Measurements from ENCODE around the gene TMA7.

TMA7 gene

DNA sequence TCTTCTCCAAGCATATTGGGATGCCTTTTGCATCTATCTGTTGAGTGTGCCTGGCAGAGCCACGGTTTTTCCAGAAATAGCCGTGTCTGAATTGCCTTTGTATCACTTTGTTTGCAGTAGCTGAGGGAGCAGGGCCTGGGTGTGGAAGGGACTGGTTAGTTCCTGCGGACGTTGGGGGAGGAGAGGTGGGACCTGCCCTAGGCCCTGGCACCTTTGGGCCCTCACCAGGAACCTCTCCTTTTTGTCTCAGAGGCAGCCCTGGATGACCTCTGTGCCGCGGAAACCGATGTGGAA is 25.1 kb downstream of the TMA7 start:
- peak overlapping the region; percentile 64 for H3K4me3 ChIP-seq (ENCODE audit: low read depth, low read length)
- no peaks in the 10 kb centered on the region for H3K36me3 ChIP-seq (ENCODE audit: control insufficient read depth, insufficient read depth, low read length)
- peaks cover 13% of the 10 kb centered on the region for H3K4me1 ChIP-seq
- H3K9ac ChIP-seq = no peak overlapping the region
- H2AFZ ChIP-seq = peak overlapping the region; percentile 84
- H3K79me2 ChIP-seq = peaks cover 11% of the 10 kb centered on the region
- H3K4me2 ChIP-seq (ENCODE audit: low read length) = peak overlapping the region; percentile 37
- no peaks in the 10 kb centered on the region for H3K9me3 ChIP-seq (ENCODE audit: control insufficient read depth, low read length)
- TF ChIP-seq, protein P1, sequence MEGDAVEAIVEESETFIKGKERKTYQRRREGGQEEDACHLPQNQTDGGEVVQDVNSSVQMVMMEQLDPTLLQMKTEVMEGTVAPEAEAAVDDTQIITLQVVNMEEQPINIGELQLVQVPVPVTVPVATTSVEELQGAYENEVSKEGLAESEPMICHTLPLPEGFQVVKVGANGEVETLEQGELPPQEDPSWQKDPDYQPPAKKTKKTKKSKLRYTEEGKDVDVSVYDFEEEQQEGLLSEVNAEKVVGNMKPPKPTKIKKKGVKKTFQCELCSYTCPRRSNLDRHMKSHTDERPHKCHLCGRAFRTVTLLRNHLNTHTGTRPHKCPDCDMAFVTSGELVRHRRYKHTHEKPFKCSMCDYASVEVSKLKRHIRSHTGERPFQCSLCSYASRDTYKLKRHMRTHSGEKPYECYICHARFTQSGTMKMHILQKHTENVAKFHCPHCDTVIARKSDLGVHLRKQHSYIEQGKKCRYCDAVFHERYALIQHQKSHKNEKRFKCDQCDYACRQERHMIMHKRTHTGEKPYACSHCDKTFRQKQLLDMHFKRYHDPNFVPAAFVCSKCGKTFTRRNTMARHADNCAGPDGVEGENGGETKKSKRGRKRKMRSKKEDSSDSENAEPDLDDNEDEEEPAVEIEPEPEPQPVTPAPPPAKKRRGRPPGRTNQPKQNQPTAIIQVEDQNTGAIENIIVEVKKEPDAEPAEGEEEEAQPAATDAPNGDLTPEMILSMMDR (IDR thresholded peaks at IDR 0.05) = no peak
- H3K27me3 ChIP-seq (ENCODE audit: control insufficient read depth, insufficient read depth, low read length) = no peaks in the 10 kb centered on the region
- peak overlapping the region; percentile 100 for H3K27ac ChIP-seq

DNA sequence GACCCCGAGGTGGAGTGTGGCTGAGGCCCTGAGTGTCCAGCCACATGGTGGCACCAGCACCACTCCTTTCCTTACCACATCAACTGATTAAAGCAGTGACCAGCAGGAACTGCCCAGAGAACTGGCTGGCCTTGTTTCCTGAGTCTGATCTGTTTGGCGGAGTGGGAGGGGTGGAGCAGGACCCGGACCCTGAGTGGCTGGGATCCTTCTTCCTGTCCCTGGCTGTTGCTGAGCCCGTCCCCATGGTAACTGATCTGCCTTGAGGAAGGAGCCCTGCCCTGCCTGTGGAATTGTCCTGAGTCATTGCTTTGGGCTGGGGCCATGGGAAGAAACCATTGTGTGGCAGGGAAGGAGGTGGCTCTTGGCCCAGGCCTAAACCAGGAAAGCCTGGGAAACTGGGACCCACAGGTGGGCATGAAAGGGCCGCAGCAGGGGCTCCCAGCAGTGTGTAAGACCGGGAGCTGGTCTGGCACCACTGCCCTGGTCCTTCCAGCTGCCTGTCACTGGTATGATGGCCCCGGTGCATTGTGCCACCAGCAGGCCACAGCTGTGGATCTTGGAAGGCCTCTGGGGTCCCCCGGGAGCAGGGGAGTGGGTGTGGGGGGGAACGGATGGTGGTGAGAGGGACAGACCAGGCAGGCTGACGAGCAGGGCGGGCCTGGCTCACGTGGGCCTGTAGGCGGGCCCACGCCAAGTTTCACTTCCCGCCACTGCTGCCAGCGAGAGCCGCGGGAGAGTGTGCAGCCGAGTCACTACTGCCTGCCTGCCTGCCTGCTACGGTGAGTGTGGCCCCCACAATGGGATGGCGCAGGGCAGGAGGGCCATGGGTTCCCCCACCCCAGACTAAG is 25.7 kb downstream of the TMA7 start:
- Histone ChIP-seq H3K9me3 (ENCODE audit: control insufficient read depth, low read length) (no peaks in the 10 kb centered on the region), H3K27me3 (ENCODE audit: control insufficient read depth, insufficient read depth, low read length) (no peaks in the 10 kb centered on the region), H3K4me3 (ENCODE audit: low read depth, low read length) (peak overlapping the region; percentile 64), H3K4me2 (ENCODE audit: low read length) (peak overlapping the region; percentile 95), H3K36me3 (ENCODE audit: control insufficient read depth, insufficient read depth, low read length) (no peaks in the 10 kb centered on the region), H3K79me2 (peaks cover 17% of the 10 kb centered on the region), H3K9ac (peak overlapping the region; percentile 49), H2AFZ (peak overlapping the region; percentile 84), H3K4me1 (peaks cover 13% of the 10 kb centered on the region), H3K27ac (peak overlapping the region; percentile 100)
- TF ChIP-seq, protein P1 (IDR thresholded peaks at IDR 0.05) = peak; percentile 85

DNA sequence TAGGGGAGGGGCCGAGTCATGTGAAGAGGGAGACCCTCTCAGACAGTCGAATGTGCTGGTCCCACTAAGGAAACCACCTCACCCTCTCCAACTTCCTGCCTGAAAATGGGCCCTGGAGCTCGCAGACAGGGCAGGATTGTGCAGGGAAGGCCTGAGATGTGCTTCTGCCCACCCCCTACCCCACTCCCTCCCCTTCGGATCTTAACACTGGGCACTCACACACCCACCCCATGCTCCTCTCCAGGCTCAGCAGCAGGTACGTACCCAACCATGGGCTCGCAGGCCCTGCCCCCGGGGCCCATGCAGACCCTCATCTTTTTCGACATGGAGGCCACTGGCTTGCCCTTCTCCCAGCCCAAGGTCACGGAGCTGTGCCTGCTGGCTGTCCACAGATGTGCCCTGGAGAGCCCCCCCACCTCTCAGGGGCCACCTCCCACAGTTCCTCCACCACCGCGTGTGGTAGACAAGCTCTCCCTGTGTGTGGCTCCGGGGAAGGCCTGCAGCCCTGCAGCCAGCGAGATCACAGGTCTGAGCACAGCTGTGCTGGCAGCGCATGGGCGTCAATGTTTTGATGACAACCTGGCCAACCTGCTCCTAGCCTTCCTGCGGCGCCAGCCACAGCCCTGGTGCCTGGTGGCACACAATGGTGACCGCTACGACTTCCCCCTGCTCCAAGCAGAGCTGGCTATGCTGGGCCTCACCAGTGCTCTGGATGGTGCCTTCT is 26.5 kb downstream of the TMA7 start:
- H3K4me1 ChIP-seq = peaks cover 13% of the 10 kb centered on the region
- peak overlapping the region; percentile 64 for H3K4me3 ChIP-seq (ENCODE audit: low read depth, low read length)
- no peaks in the 10 kb centered on the region for H3K36me3 ChIP-seq (ENCODE audit: control insufficient read depth, insufficient read depth, low read length)
- H3K4me2 ChIP-seq (ENCODE audit: low read length) = peak overlapping the region; percentile 95
- TF ChIP-seq, protein P1 (IDR thresholded peaks at IDR 0.05) = no peak
- peak overlapping the region; percentile 100 for H3K27ac ChIP-seq
- H3K9ac ChIP-seq = peak overlapping the region; percentile 49
- H3K27me3 ChIP-seq (ENCODE audit: control insufficient read depth, insufficient read depth, low read length) = no peaks in the 10 kb centered on the region
- H2AFZ ChIP-seq = peak overlapping the region; percentile 84
- peaks cover 20% of the 10 kb centered on the region for H3K79me2 ChIP-seq
- no peaks in the 10 kb centered on the region for H3K9me3 ChIP-seq (ENCODE audit: control insufficient read depth, low read length)

DNA sequence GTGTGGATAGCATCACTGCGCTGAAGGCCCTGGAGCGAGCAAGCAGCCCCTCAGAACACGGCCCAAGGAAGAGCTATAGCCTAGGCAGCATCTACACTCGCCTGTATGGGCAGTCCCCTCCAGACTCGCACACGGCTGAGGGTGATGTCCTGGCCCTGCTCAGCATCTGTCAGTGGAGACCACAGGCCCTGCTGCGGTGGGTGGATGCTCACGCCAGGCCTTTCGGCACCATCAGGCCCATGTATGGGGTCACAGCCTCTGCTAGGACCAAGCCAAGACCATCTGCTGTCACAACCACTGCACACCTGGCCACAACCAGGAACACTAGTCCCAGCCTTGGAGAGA is 27.0 kb downstream of the TMA7 start:
- Histone ChIP-seq H3K36me3 (ENCODE audit: control insufficient read depth, insufficient read depth, low read length) (no peaks in the 10 kb centered on the region), H3K4me2 (ENCODE audit: low read length) (peak overlapping the region; percentile 95), H3K27me3 (ENCODE audit: control insufficient read depth, insufficient read depth, low read length) (no peaks in the 10 kb centered on the region), H3K9ac (no peak overlapping the region), H3K27ac (peak overlapping the region; percentile 100), H2AFZ (no peak overlapping the region), H3K9me3 (ENCODE audit: control insufficient read depth, low read length) (no peaks in the 10 kb centered on the region), H3K79me2 (peaks cover 20% of the 10 kb centered on the region), H3K4me1 (peaks cover 13% of the 10 kb centered on the region), H3K4me3 (ENCODE audit: low read depth, low read length) (peak overlapping the region; percentile 64)
- TF ChIP-seq, protein P1 (IDR thresholded peaks at IDR 0.05) = no peak

All from parathyroid adenoma (tissue), 2 donors.